Right atrium auricular region (tissue), 2 donors: ENCODE results near the gene EDEM3. TPM values are rescaled to one million over a fixed set of nuclear protein-coding genes. Genes with fewer than 3 reads are reported as not detected.

Experiments
- DNase-seq: peaks from one replicate; pipeline ENCODE4 v3.0.0-alpha.2; 2019; ENCODE audit warnings: low spot score
- H3K27ac ChIP-seq, 2 donors: fragments of 200-600 bp; sonication (generic); 1 replicate in 1 of 2; 2 replicates in 1 of 2; pipeline ENCODE4 v1.5.1; 2016 to 2019
- H3K27me3 ChIP-seq, 2 donors: fragments of 200-600 bp; sonication (generic); one replicate each; pipeline versions ENCODE4 v1.5.1 to v1.6.0; 2017 to 2019
- H3K36me3 ChIP-seq: fragments of 200-600 bp; sonication (generic); one replicate; pipeline ENCODE4 v1.5.1; 2016
- H3K4me1 ChIP-seq, 2 donors: fragments of 200-600 bp; sonication (generic); one replicate each; pipeline versions ENCODE4 v1.5.1 to v1.6.0; 2017 to 2019
- H3K4me3 ChIP-seq, 2 donors: fragments of 200-600 bp; sonication (generic); 1 replicate in 1 of 2; 2 replicates in 1 of 2; pipeline ENCODE4 v1.5.1; 2017 to 2019; ENCODE audit warnings: mild to moderate bottlenecking in 1 of 2, moderate library complexity in 1 of 2
- H3K9me3 ChIP-seq, 2 donors: fragments of 200-600 bp; sonication (generic); one replicate each; pipeline ENCODE4 v1.5.1; 2019
- total RNA-seq, 2 donors: library from RNA; depleted of rRNA; stranded (reverse); fragments of >200 nt; gene quantifications; one replicate each; pipeline ENCODE4 v1.1.0, GENCODE V29; 2016
- TF ChIP-seq, protein P1 (sequence below), 2 donors: fragments of 200-600 bp; sonication (generic); IDR thresholded peaks; one replicate each; pipeline ENCODE4 v1.5.1; 2019; ENCODE audit warnings: antibody characterized with exemption in 2 of 2

EDEM3 gene
- total RNA-seq, 2 donors from 2014 or later: 18.1 to 30.0 TPM

DNA sequence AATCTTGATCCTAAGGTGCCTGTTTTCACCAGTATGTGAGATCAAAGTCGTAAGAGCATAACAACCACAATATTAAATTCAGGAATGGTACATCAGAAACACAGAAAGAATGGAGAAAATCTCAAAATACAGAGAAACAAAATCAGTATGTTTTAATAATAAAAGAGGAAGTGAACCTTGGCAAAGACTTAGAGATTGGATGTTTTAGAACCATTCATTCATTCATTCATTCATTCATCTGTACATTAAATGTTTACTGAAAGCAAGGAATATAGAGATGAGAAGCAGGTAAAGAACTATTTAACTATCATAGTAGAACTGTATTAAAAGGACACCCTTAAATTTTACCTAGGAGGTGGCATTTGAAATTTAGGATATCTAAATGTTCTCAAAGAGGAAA is 55.7 kb downstream of the EDEM3 start:
- Histone ChIP-seq H3K9me3 (no peaks in the 10 kb centered on the region), H3K36me3 (peaks cover 40% of the 10 kb centered on the region), H3K4me1 (no peaks in the 10 kb centered on the region), H3K27ac (no peak overlapping the region), H3K4me3 (no peak overlapping the region), H3K27me3 (no peaks in the 10 kb centered on the region)
- TF ChIP-seq, protein P1, sequence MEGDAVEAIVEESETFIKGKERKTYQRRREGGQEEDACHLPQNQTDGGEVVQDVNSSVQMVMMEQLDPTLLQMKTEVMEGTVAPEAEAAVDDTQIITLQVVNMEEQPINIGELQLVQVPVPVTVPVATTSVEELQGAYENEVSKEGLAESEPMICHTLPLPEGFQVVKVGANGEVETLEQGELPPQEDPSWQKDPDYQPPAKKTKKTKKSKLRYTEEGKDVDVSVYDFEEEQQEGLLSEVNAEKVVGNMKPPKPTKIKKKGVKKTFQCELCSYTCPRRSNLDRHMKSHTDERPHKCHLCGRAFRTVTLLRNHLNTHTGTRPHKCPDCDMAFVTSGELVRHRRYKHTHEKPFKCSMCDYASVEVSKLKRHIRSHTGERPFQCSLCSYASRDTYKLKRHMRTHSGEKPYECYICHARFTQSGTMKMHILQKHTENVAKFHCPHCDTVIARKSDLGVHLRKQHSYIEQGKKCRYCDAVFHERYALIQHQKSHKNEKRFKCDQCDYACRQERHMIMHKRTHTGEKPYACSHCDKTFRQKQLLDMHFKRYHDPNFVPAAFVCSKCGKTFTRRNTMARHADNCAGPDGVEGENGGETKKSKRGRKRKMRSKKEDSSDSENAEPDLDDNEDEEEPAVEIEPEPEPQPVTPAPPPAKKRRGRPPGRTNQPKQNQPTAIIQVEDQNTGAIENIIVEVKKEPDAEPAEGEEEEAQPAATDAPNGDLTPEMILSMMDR (IDR thresholded peaks at IDR 0.05): no peak
- DNase-seq: no peak

DNA sequence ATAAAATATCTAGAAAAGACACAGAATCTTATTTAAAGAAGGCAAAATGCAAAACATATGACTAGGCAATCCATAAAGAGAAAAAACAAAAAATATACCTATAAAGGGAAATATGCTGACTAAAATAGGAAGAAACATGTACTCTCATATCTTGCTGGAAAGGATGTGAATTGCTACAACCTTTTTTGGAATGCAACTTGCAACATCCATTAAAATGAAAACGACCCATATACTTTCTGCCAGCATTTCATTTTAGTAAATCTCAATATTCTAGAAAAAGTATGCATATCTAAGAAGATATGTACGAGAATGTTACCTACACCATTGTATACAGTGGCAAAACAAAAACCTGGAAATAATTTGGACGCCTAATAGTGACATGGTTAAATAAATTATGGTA is 56.6 kb downstream of the EDEM3 start:
- Histone ChIP-seq H3K4me3 (no peak overlapping the region), H3K4me1 (no peaks in the 10 kb centered on the region), H3K36me3 (peaks cover 35% of the 10 kb centered on the region), H3K27ac (no peak overlapping the region), H3K27me3 (no peaks in the 10 kb centered on the region), H3K9me3 (no peaks in the 10 kb centered on the region)
- DNase-seq: no peak
- TF ChIP-seq, protein P1 (IDR thresholded peaks at IDR 0.05): no peak

DNA sequence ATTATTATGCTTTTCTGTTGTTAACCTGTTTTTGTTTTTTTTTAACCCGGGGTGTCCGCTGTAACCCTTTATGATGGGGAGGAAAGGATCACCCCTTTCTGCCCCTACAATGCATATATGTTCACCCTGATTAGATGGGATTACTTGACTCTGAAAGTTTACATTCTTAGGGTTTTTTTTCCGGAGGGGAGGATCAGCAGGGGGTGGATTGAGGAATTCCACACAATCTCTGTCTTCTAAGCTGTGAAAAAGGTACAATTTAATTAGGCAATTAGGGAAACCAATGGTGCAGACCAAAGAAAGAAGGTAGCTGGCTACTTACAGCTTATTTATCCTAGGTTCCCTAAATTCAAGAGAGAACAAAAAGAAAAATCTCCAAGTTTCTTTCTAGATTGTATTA is 58.3 kb downstream of the EDEM3 start:
- Histone ChIP-seq H3K4me3 (no peak overlapping the region), H3K27me3 (no peaks in the 10 kb centered on the region), H3K4me1 (no peaks in the 10 kb centered on the region), H3K27ac (no peak overlapping the region), H3K36me3 (peaks cover 30% of the 10 kb centered on the region), H3K9me3 (no peaks in the 10 kb centered on the region)
- DNase-seq: no peak
- TF ChIP-seq, protein P1 (IDR thresholded peaks at IDR 0.05): no peak

DNA sequence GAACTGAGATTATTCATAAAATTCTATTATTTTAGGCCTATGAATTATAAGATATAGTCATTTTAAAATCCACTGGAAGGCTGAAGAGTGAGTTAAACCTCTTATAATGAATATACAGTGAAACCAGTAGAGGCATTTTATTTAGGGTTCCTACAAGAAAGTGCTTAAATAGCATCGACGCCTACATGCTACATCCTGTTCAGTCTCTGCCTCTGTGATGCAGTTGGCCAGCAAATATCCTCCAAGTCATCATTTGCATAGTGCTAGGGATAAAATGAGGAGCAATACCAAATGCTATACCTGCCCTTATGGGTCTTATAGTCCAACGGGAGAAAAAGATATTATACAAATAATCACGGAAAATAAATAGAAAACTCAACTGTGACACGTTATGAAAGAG is 59.6 kb downstream of the EDEM3 start:
- H3K36me3 ChIP-seq: peaks cover 22% of the 10 kb centered on the region
- no peak overlapping the region for H3K4me3 ChIP-seq
- H3K27me3 ChIP-seq: no peaks in the 10 kb centered on the region
- H3K9me3 ChIP-seq: no peaks in the 10 kb centered on the region
- TF ChIP-seq, protein P1 (IDR thresholded peaks at IDR 0.05): no peak
- DNase-seq: no peak
- H3K27ac ChIP-seq: no peak overlapping the region
- no peaks in the 10 kb centered on the region for H3K4me1 ChIP-seq

DNA sequence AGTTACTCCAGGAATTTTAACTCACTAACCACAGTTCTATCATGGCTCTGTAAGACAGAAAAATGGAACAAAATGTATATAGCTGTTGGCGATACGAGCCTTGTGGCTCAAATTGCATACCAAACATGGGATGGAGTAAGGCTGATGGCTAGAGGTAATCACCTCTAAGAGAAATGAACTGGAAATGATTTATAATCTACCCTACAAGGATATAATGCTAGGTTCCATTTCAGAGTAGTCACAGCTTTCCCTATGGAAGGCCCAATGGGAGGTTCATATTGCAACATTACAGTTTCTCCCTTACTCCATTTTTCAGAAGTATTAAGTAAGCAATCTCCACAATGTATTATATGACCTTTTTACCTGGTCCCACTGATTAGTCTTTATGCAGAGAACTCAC is 61.6 kb downstream of the EDEM3 start:
- no peak for DNase-seq
- TF ChIP-seq, protein P1 (IDR thresholded peaks at IDR 0.05): no peak
- no peak overlapping the region for H3K4me3 ChIP-seq
- H3K9me3 ChIP-seq: no peaks in the 10 kb centered on the region
- H3K27me3 ChIP-seq: no peaks in the 10 kb centered on the region
- peaks cover 22% of the 10 kb centered on the region for H3K36me3 ChIP-seq
- H3K27ac ChIP-seq: no peak overlapping the region
- H3K4me1 ChIP-seq: no peaks in the 10 kb centered on the region

DNA sequence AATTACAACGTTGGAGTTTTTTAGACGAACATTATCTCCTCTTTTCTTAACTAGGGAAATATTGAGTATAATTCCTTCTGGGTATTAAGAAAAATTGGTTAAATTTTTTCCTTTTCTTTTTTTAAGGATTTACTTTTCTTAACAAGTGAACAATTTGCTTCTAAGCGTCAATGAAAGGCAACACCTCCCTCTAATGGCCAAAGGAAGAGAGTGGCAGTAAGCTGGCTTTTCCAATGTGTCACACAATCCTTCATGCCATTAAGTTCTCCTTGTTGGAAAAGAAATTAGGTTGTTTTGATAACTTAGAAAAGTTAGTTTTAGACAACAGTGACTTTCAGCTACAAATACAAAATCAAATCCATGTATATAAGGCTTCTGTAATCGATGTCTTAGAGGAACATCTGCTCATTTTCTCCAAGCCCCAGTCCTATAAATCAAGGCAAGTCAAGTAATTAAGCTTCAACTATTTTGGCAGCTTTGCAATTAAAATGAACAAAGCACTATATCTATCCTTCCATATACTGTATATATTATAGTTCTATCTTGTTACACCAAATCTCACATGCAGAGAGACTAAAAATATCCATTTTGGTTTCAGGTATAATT is 62.8 kb downstream of the EDEM3 start:
- Histone ChIP-seq H3K4me1 (no peaks in the 10 kb centered on the region), H3K9me3 (no peaks in the 10 kb centered on the region), H3K36me3 (peaks cover 22% of the 10 kb centered on the region), H3K27ac (no peak overlapping the region), H3K27me3 (no peaks in the 10 kb centered on the region), H3K4me3 (no peak overlapping the region)
- no peak for DNase-seq
- TF ChIP-seq, protein P1 (IDR thresholded peaks at IDR 0.05): peak; percentile 32 to 86
